ENCODE data around the gene DAPP1. TPM values are rescaled to one million over a fixed set of nuclear protein-coding genes. Genes with fewer than 3 reads are reported as not detected.

Gene DAPP1
- total RNA-seq, 1 experiment from 2014 or later, result not detected

GRCh38 chr4:99843413-99843812 lies 26.8 kb downstream of the DAPP1 start:
- no peak for ATAC-seq
- CTCF ChIA-PET, result no interaction called here
- no peak overlapping the region for H3K27ac Mint-ChIP-seq
- H3K9me3 Mint-ChIP-seq, result no peaks in the 10 kb centered on the region
- no peak for DNase-seq (ENCODE audit: low spot score)
- H3K36me3 Mint-ChIP-seq, result no peaks in the 10 kb centered on the region
- POLR2A ChIA-PET, result no interaction called here
- H3K27me3 Mint-ChIP-seq (ENCODE audit: low read depth), result no peaks in the 10 kb centered on the region
- H3K4me3 Mint-ChIP-seq, result no peak overlapping the region
- no peak for TF ChIP-seq NR2C2 (CRISPR knock-in tag; IDR thresholded peaks at IDR 0.05)
- TF ChIP-seq, protein P1, sequence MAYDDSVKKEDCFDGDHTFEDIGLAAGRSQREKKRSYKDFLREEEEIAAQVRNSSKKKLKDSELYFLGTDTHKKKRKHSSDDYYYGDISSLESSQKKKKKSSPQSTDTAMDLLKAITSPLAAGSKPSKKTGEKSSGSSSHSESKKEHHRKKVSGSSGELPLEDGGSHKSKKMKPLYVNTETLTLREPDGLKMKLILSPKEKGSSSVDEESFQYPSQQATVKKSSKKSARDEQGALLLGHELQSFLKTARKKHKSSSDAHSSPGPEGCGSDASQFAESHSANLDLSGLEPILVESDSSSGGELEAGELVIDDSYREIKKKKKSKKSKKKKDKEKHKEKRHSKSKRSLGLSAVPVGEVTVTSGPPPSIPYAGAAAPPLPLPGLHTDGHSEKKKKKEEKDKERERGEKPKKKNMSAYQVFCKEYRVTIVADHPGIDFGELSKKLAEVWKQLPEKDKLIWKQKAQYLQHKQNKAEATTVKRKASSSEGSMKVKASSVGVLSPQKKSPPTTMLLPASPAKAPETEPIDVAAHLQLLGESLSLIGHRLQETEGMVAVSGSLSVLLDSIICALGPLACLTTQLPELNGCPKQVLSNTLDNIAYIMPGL (CRISPR knock-in tag; IDR thresholded peaks at IDR 0.05), result no peak
- TF ChIP-seq GTF2I (CRISPR knock-in tag; conservative IDR thresholded peaks at IDR 0.05), result no peak
- no peak for TF ChIP-seq ZNF232 (CRISPR knock-in tag; IDR thresholded peaks at IDR 0.05)
- TF ChIP-seq ZNF416 (CRISPR knock-in tag; IDR thresholded peaks at IDR 0.05), result no peak
- TF ChIP-seq, protein P2, sequence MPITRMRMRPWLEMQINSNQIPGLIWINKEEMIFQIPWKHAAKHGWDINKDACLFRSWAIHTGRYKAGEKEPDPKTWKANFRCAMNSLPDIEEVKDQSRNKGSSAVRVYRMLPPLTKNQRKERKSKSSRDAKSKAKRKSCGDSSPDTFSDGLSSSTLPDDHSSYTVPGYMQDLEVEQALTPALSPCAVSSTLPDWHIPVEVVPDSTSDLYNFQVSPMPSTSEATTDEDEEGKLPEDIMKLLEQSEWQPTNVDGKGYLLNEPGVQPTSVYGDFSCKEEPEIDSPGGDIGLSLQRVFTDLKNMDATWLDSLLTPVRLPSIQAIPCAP (CRISPR knock-in tag; IDR thresholded peaks at IDR 0.05), result no peak
- no peak for TF ChIP-seq GRHL2 (CRISPR knock-in tag; IDR thresholded peaks at IDR 0.05; ENCODE audit: insufficient replicate concordance, severe bottlenecking)
- no peak for TF ChIP-seq ATF3 (CRISPR knock-in tag; conservative IDR thresholded peaks at IDR 0.05)
- no peak for TF ChIP-seq ETV6 (CRISPR knock-in tag; IDR thresholded peaks at IDR 0.05)
- no peak for TF ChIP-seq ZSCAN18 (CRISPR knock-in tag; IDR thresholded peaks at IDR 0.05)
- TF ChIP-seq E2F1 (CRISPR knock-in tag; IDR thresholded peaks at IDR 0.05), result no peak
- TF ChIP-seq ZNF512 (CRISPR knock-in tag; IDR thresholded peaks at IDR 0.05; ENCODE audit: borderline replicate concordance), result no peak
- TF ChIP-seq, protein P3, sequence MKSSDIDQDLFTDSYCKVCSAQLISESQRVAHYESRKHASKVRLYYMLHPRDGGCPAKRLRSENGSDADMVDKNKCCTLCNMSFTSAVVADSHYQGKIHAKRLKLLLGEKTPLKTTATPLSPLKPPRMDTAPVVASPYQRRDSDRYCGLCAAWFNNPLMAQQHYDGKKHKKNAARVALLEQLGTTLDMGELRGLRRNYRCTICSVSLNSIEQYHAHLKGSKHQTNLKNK (CRISPR knock-in tag; IDR thresholded peaks at IDR 0.05), result no peak
- TF ChIP-seq IRF2 (CRISPR knock-in tag; IDR thresholded peaks at IDR 0.05; ENCODE audit: borderline replicate concordance, low read depth), result no peak
- TF ChIP-seq ZNF396 (CRISPR knock-in tag; IDR thresholded peaks at IDR 0.05; ENCODE audit: borderline replicate concordance), result no peak
- no peak for TF ChIP-seq ZNF425 (CRISPR knock-in tag; conservative IDR thresholded peaks at IDR 0.05)
- TF ChIP-seq, protein P4, sequence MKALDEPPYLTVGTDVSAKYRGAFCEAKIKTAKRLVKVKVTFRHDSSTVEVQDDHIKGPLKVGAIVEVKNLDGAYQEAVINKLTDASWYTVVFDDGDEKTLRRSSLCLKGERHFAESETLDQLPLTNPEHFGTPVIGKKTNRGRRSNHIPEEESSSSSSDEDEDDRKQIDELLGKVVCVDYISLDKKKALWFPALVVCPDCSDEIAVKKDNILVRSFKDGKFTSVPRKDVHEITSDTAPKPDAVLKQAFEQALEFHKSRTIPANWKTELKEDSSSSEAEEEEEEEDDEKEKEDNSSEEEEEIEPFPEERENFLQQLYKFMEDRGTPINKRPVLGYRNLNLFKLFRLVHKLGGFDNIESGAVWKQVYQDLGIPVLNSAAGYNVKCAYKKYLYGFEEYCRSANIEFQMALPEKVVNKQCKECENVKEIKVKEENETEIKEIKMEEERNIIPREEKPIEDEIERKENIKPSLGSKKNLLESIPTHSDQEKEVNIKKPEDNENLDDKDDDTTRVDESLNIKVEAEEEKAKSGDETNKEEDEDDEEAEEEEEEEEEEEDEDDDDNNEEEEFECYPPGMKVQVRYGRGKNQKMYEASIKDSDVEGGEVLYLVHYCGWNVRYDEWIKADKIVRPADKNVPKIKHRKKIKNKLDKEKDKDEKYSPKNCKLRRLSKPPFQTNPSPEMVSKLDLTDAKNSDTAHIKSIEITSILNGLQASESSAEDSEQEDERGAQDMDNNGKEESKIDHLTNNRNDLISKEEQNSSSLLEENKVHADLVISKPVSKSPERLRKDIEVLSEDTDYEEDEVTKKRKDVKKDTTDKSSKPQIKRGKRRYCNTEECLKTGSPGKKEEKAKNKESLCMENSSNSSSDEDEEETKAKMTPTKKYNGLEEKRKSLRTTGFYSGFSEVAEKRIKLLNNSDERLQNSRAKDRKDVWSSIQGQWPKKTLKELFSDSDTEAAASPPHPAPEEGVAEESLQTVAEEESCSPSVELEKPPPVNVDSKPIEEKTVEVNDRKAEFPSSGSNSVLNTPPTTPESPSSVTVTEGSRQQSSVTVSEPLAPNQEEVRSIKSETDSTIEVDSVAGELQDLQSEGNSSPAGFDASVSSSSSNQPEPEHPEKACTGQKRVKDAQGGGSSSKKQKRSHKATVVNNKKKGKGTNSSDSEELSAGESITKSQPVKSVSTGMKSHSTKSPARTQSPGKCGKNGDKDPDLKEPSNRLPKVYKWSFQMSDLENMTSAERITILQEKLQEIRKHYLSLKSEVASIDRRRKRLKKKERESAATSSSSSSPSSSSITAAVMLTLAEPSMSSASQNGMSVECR (CRISPR knock-in tag; IDR thresholded peaks at IDR 0.05; ENCODE audit: borderline replicate concordance), result no peak
- H3K4me1 Mint-ChIP-seq, result no peaks in the 10 kb centered on the region
